Osteocyte (in vitro differentiated cells): Measurements from ENCODE around the gene CFAP97D2. TPM values are rescaled to one million over a fixed set of nuclear protein-coding genes. Genes with fewer than 3 reads are reported as not detected.
"Not testable (repeated sequence)": the region's sequence is repeated elsewhere in the genome, so short reads cannot be mapped to it uniquely, and the experiment has no call there.

Experiments used
- DNase-seq: peaks from one replicate; pipeline ENCODE4 v3.0.0; 2021; ENCODE audit warnings: mixed read lengths; ENCODE audit not compliant: unreplicated experiment; ENCODE audit errors: extremely low spot score
- H3K27ac Mint-ChIP-seq: one replicate; pipeline ENCODE4 v1.8.0; 2021; ENCODE audit warnings: mild to moderate bottlenecking, mixed read lengths; ENCODE audit not compliant: unreplicated experiment
- H3K27me3 Mint-ChIP-seq: one replicate; pipeline ENCODE4 v1.8.0; 2021; ENCODE audit warnings: mixed read lengths; ENCODE audit not compliant: unreplicated experiment
- H3K36me3 Mint-ChIP-seq: one replicate; pipeline ENCODE4 v1.8.0; 2021; ENCODE audit warnings: mixed read lengths; ENCODE audit not compliant: unreplicated experiment
- H3K4me1 Mint-ChIP-seq: one replicate; pipeline ENCODE4 v1.8.0; 2021; ENCODE audit warnings: mixed read lengths; ENCODE audit not compliant: unreplicated experiment
- H3K4me3 Mint-ChIP-seq: one replicate; pipeline ENCODE4 v1.8.0; 2021; ENCODE audit warnings: mild to moderate bottlenecking, moderate library complexity, mixed read lengths; ENCODE audit not compliant: unreplicated experiment
- H3K9me3 Mint-ChIP-seq: one replicate; pipeline ENCODE4 v1.8.0; 2021; ENCODE audit warnings: mixed read lengths; ENCODE audit not compliant: unreplicated experiment
- CTCF ChIP-seq: fragments of 200-600 bp; sonication (generic); IDR thresholded peaks from 2 replicates; pipeline ENCODE4 v1.5.0; 2021; ENCODE audit warnings: antibody characterized with exemption, mild to moderate bottlenecking, moderate library complexity
- total RNA-seq: library from RNA; stranded (reverse); gene quantifications from 2 replicates; pipeline ENCODE4 v1.2.1, GENCODE V29; 2021

Gene CFAP97D2
- total RNA-seq, 1 donor from 2014 or later, result not detected

GRCh38 chr13:114131583-114132418 lies 47.3 kb upstream of the CFAP97D2 start:
- no peaks in the 10 kb centered on the region for H3K36me3 Mint-ChIP-seq
- H3K27ac Mint-ChIP-seq, result peak overlapping the region; percentile 98
- no peaks in the 10 kb centered on the region for H3K9me3 Mint-ChIP-seq
- no peaks in the 10 kb centered on the region for H3K27me3 Mint-ChIP-seq
- no peak for DNase-seq
- peaks cover 46% of the 10 kb centered on the region for H3K4me1 Mint-ChIP-seq
- no peak for TF ChIP-seq CTCF
- peak overlapping the region; percentile 94 for H3K4me3 Mint-ChIP-seq

- Mint-ChIP-seq H3K4me3 (peak within 1 kb of the TSS; percentile 94), H3K4me1 (peaks cover 38% of the 10 kb centered on the region), H3K27ac (peak within 1 kb of the TSS; percentile 98), H3K27me3 (no peaks in the 10 kb centered on the region), H3K9me3 (no peaks in the 10 kb centered on the region), H3K36me3 (no peaks in the 10 kb centered on the region)
- no peak for TF ChIP-seq CTCF
- DNase-seq, result peak; percentile 91
Observed at GRCh38 chr13:114132419-114133121, 46.5 kb upstream of the CFAP97D2 start, which contains the start of gene RASA3. RASA3 (minus strand) TSS chr13:114132623; CDS start chr13:114132489, 134 bp downstream.

- not testable (repeated sequence) for H3K4me3 Mint-ChIP-seq, H3K27me3 Mint-ChIP-seq, H3K27ac Mint-ChIP-seq, H3K36me3 Mint-ChIP-seq, H3K9me3 Mint-ChIP-seq, DNase-seq
- peaks cover 32% of the 10 kb centered on the region for H3K4me1 Mint-ChIP-seq
Observed at GRCh38 chr13:114133126-114133525, 45.9 kb upstream of the CFAP97D2 start.

GRCh38 chr13:114133552-114133951 lies 45.5 kb upstream of the CFAP97D2 start:
- DNase-seq, H3K27ac Mint-ChIP-seq, H3K27me3 Mint-ChIP-seq, H3K9me3 Mint-ChIP-seq, H3K36me3 Mint-ChIP-seq: not testable (repeated sequence)
- H3K4me1 Mint-ChIP-seq, result peaks cover 28% of the 10 kb centered on the region
- H3K4me3 Mint-ChIP-seq, result peak overlapping the region; percentile 60

GRCh38 chr13:114134111-114134943 lies 44.7 kb upstream of the CFAP97D2 start:
- Mint-ChIP-seq H3K4me1 (peaks cover 20% of the 10 kb centered on the region), H3K9me3 (no peaks in the 10 kb centered on the region), H3K27me3 (no peaks in the 10 kb centered on the region), H3K4me3 (peak overlapping the region; percentile 60), H3K27ac (no peak overlapping the region), H3K36me3 (no peaks in the 10 kb centered on the region)
- TF ChIP-seq CTCF, result no peak
- no peak for DNase-seq
